A673 (cell line): ENCODE data around the gene CHDH. TPM values are rescaled to one million over a fixed set of nuclear protein-coding genes. Genes with fewer than 3 reads are reported as not detected.

Experiments
- BruUV-seq: library from RNA; stranded (reverse); fragments of 400-500 nt; replicated peaks from 2 replicates; lab custom pipeline; 2021; lab: Mats Ljungman, UMichigan
- CTCF ChIA-PET: fragments of 300-600 bp; sonication (Branson Sonifier 250); formaldehyde crosslinking; loops from one replicate; lab custom pipeline; 2022; ENCODE audit warnings: antibody characterized with exemption; lab: Charles Lee
- POLR2A ChIA-PET: fragments of 300-600 bp; sonication (Branson Sonifier 250); formaldehyde crosslinking; loops from one replicate; lab custom pipeline; 2022; ENCODE audit warnings: antibody characterized with exemption; ENCODE audit not compliant: low non-redundant PET; lab: Charles Lee
- DNase-seq: peaks from one replicate; pipeline ENCODE4 v3.0.0-alpha.2; 2015; ENCODE audit warnings: low spot score
- H3K27ac ChIP-seq: fragments of 200-600 bp; sonication (generic); 2 replicates; pipeline ENCODE4 v1.5.1; 2016; ENCODE audit warnings: mixed run types, low read depth, mild to moderate bottlenecking, mixed read lengths, antibody characterized with exemption, low read length; ENCODE audit not compliant: poor library complexity, severe bottlenecking
- H3K27me3 ChIP-seq: fragments of 200-600 bp; sonication (generic); replicated peaks from 2 replicates; pipeline ENCODE4 v1.6.1; 2017; ENCODE audit warnings: mixed run types, low read depth, mild to moderate bottlenecking, mixed read lengths, antibody characterized with exemption, low read length; ENCODE audit not compliant: insufficient read depth, poor library complexity
- H3K36me3 ChIP-seq: fragments of 200-600 bp; sonication (generic); 2 replicates; pipeline ENCODE4 v1.6.1; 2016; ENCODE audit warnings: mixed run types, mild to moderate bottlenecking, mixed read lengths, antibody characterized with exemption, low read length; ENCODE audit not compliant: insufficient read depth, poor library complexity, severe bottlenecking
- H3K4me1 ChIP-seq: fragments of 200-600 bp; sonication (generic); 2 replicates; pipeline ENCODE4 v1.6.1; 2017; ENCODE audit warnings: mixed run types, mild to moderate bottlenecking, mixed read lengths, antibody characterized with exemption, low read length; ENCODE audit not compliant: insufficient read depth, poor library complexity, severe bottlenecking
- H3K4me3 ChIP-seq: fragments of 200-600 bp; sonication (generic); 2 replicates; pipeline ENCODE4 v1.5.1; 2016; ENCODE audit warnings: low read depth, mixed run types, mild to moderate bottlenecking, mixed read lengths, low read length; ENCODE audit not compliant: poor library complexity, severe bottlenecking
- H3K9me3 ChIP-seq: fragments of 200-600 bp; sonication (generic); 2 replicates; pipeline ENCODE4 v1.6.1; 2016; ENCODE audit warnings: mixed run types, low read depth, mild to moderate bottlenecking, mixed read lengths, antibody characterized with exemption, low read length; ENCODE audit not compliant: poor library complexity, severe bottlenecking
- EZH2 ChIP-seq: fragments of 200-600 bp; sonication (generic); IDR thresholded peaks from 2 replicates; pipeline ENCODE4 v1.6.1; 2017; ENCODE audit warnings: borderline replicate concordance, low read depth, mild to moderate bottlenecking, mixed read lengths, antibody characterized with exemption, low read length; ENCODE audit not compliant: poor library complexity, severe bottlenecking
- intact Hi-C: fragments of 100-400 bp; cut with micrococcal nuclease; formaldehyde crosslinking; loops from one replicate; pipeline ENCODE4 v1.10.0; 2022; ENCODE audit not compliant: unreplicated experiment
- total RNA-seq: library from RNA; stranded (reverse); gene quantifications from 2 replicates; pipeline ENCODE4 v1.2.3, GENCODE V29; 2021
- TF ChIP-seq, protein P1 (sequence below): fragments of 300-800, 200-600 bp; sonication (generic); conservative IDR thresholded peaks from 2 replicates; pipeline ENCODE4 v1.5.1; 2017; ENCODE audit warnings: low read depth, mild to moderate bottlenecking, antibody characterized with exemption, low read length, moderate library complexity, mixed read lengths

Gene CHDH
- total RNA-seq, 1 experiment from 2014 or later = not detected

DNA sequence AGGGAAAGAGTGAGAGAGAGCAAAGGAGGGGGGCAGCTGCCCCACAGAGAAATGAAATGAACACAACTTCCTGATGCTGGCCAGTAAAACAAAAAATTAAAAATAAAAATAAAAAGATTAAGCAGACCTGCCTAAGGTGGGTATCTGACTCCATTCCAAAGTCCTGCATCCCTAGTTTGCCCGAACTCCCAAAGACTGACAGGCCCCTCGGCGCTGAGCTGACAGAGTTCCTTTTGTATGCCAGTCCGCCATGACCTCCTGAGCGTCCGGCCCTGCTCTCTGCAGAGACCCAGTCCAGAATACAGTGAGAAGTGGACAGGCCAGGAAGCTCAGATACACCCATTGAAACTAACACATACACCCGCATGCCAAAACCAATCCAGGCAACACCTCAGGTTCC lies 54.9 kb downstream of the CHDH start:
- intact Hi-C loops = no loop called here
- Histone ChIP-seq H3K4me3 (no peak overlapping the region), H3K27ac (no peak overlapping the region), H3K36me3 (no peaks in the 10 kb centered on the region), H3K27me3 (no peaks in the 10 kb centered on the region), H3K4me1 (no peaks in the 10 kb centered on the region), H3K9me3 (no peaks in the 10 kb centered on the region)
- no peak for DNase-seq
- ChIA-PET POLR2A (no interaction called here), CTCF (no interaction called here)
- BruUV-seq = no TSS peak
- TF ChIP-seq, protein P1, sequence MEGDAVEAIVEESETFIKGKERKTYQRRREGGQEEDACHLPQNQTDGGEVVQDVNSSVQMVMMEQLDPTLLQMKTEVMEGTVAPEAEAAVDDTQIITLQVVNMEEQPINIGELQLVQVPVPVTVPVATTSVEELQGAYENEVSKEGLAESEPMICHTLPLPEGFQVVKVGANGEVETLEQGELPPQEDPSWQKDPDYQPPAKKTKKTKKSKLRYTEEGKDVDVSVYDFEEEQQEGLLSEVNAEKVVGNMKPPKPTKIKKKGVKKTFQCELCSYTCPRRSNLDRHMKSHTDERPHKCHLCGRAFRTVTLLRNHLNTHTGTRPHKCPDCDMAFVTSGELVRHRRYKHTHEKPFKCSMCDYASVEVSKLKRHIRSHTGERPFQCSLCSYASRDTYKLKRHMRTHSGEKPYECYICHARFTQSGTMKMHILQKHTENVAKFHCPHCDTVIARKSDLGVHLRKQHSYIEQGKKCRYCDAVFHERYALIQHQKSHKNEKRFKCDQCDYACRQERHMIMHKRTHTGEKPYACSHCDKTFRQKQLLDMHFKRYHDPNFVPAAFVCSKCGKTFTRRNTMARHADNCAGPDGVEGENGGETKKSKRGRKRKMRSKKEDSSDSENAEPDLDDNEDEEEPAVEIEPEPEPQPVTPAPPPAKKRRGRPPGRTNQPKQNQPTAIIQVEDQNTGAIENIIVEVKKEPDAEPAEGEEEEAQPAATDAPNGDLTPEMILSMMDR = no peak
- no peak for TF ChIP-seq EZH2

DNA sequence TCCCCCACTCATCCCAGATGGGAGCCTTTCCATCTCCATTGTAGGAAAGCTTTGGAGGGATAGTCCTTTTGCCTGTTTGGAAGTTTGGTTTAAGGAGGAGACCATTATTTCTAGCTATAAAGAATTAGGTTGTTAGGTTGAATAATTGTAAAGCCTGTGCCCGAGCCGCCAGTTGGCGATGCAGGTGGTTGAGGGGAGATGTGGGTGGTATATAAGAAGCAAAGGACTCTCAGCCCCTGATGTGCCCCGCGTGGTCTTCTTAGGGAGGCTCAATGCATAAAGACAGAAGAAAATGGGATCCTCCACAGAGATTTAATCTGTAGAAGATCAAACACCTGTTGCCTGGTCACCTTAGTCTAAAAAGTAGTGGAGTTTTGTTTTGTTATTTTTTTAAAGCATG lies 55.7 kb downstream of the CHDH start:
- H3K4me1 ChIP-seq = no peaks in the 10 kb centered on the region
- H3K27ac ChIP-seq = no peak overlapping the region

DNA sequence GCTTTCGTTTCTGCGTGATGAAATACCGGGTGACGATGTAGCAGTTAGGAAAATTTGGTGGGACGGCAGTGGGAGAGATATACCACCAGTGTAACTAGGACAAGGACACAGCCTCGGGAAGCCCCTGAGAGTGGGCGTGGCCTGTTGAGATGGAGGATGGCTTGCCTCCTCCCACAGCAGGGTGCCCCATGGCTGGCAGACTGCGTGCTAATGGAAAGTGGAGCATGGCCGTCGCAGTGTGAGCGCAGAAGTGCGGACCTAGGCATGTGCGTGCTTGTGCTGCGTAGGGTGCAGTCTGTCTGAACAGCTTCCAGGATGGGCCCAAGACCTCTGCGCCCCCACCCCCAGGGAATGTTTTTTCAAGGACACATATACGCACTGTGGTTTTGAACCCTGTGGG lies 56.8 kb downstream of the CHDH start:
- H3K4me1 ChIP-seq = no peaks in the 10 kb centered on the region
- DNase-seq = peak; percentile 5
- CTCF ChIA-PET = interaction anchor here (0.5 kb wide), 1 partner anchor 706 kb away, joined by 6 read pairs; no protein-coding TSS in a partner anchor
- TF ChIP-seq EZH2 = no peak
- TF ChIP-seq, protein P1 = no peak
- intact Hi-C loops = no loop called here
- no peak overlapping the region for H3K27ac ChIP-seq
- no peaks in the 10 kb centered on the region for H3K9me3 ChIP-seq
- H3K4me3 ChIP-seq = no peak overlapping the region
- no TSS peak for BruUV-seq
- no peaks in the 10 kb centered on the region for H3K27me3 ChIP-seq
- H3K36me3 ChIP-seq = no peaks in the 10 kb centered on the region
- POLR2A ChIA-PET = no interaction called here

More for the DNA sequence above, 55.7 kb downstream of the CHDH start:
- no peaks in the 10 kb centered on the region for H3K27me3 ChIP-seq
- BruUV-seq = no TSS peak
- ChIA-PET POLR2A (no interaction called here), CTCF (no interaction called here)
- DNase-seq = no peak
- no peaks in the 10 kb centered on the region for H3K36me3 ChIP-seq
- H3K9me3 ChIP-seq = no peaks in the 10 kb centered on the region
- no peak for TF ChIP-seq EZH2
- TF ChIP-seq, protein P1 = no peak
- H3K4me3 ChIP-seq = no peak overlapping the region
- intact Hi-C loops = no loop called here
